Skeletal muscle cell (primary cell): ENCODE measurements around the gene IGSF21.

ENCODE experiments used
- DNase-seq: peaks from one replicate; pipeline ENCODE4 v3.0.0-alpha.2; 2010; ENCODE audit warnings: low read depth
- H3K4me3 ChIP-seq: 2 replicates; pipeline ENCODE4 v1.5.1; 2011; ENCODE audit warnings: low read depth, mild to moderate bottlenecking, control low read depth, low read length, moderate library complexity

The IGSF21 gene

DNA sequence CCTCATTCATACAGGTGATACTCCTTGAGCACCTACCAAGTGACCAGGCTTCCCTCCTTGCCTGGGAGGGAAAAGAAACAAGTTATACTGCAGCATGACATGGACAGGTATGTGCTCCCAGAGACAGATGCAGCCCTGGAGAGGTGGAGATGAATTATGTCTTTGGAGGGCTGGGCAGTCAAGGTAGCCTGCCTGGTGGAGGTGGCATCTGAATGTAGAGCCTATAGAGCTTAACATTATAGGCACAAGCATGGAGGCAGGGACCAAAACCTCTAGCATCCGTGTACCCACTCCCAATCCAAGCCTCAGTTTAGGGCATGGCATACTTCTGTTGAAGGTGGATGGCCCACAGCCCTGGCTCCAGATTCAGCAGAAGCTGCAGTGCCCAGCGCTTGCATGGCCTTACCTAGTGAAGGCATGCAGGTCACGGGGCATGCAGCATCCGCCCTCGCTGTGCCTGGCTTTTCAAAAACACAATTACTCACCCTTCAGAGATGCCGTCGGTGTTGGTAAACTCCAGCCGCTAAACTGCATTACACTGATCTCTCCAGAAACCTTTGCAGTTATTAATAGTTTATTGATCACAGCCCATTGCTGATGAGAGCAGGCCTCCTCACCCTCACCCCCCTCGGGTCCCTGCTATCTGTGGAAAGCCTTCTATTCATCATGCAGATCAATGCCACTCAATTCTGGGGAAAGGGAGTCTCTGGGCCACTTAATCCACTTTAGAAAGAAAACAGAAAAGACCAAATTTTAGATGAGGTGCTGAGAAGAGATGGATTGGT, 222.1 kb downstream of the IGSF21 start:
- no peak overlapping the region for H3K4me3 ChIP-seq
- DNase-seq, result no peak

DNA sequence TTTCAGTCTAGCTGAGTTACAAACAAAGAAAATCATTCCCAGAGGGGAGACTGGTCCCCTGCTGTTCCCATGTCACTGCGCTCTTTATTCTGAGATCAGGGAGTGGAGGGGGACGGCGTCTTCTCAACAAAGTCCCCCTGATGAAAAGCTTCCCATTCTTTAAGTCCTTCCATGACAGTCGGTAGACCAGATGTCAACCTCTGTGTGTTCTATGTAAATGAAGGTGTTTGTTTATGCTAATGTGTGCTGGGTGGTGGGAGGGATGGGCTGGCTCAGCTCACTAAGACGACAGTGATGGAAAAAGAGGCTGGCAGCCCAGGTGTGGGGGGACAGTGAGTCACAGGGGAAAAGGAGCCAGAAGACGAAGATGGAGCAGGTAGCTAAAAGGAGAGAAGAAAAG, 225.0 kb downstream of the IGSF21 start:
- no peak for DNase-seq
- H3K4me3 ChIP-seq, result no peak overlapping the region

DNA sequence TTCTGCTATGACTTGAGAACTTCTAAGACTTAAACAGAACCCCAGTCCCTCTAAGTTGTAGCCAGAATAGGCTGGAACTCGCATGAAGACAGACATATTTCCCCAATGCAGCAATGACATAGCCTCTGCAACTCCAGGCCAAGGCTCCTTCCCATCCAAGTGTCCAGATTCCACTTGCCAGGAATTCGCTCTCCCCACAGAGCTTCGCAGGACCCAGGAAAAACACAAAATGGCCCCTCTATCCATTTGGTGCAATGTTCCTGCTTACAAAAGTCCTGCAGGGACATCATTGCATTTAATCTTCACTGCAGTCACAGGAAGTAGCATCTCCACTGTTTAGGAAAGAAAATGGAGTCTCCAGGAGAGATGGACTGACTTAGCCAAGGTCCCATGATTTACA, 225.6 kb downstream of the IGSF21 start:
- DNase-seq, result no peak
- H3K4me3 ChIP-seq, result no peak overlapping the region

DNA sequence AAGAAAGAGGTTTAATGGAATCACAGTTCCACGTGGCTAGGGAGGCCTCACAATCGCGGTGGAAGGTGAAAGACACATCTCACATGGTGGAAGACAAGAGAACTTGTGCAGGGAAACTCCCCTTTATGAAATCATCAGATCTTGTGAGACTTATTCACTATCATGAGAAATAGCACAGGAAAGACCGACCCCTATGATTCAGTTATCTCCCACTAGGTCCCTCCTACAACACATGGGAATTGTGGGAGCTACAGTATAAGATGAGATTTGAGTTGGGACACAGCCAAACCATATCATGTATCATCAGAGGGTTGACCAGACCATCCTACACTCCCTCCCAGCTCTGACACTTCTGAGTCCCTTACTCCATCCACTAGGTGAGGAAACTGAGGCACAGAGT, 229.2 kb downstream of the IGSF21 start:
- H3K4me3 ChIP-seq, result no peak overlapping the region
- no peak for DNase-seq

DNA sequence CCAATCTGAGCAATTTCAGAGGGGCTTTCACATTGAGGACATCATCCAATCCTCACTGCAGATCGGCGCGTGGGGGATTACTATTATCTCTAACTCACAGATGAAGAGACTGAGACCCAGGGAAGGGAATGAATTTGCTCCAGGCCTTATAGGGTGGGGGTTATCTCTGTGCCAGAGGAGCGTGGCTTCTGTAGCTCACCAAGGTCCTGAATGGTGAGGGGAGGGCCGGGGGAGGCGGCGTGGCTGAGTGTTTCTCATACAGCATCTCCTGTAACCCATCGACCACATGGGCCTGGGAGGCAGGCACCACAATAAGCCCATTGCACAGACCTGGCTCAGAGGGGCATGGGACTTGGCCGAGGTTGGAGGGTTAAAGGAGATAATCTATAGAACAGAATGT, 230.2 kb downstream of the IGSF21 start:
- DNase-seq, result no peak
- H3K4me3 ChIP-seq, result no peak overlapping the region

DNA sequence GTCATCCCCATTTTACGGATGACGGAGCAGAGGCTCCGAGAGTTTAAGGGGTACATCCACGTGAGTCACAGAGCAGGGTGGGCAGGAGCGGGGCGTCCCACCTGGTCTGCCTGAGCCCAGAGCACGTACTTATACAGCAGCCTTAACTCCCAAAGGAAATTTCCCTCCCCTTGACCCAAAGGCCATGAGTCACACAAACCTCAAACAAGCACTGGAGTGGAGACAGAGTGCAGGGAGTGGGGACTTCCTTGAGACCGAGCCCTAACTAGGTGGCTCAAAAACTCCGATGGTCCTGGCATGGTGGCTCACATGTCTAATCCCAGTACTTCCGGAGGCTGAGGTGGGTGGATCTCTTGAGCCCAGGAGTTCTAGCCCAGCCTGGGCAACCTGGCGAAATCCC, 231.6 kb downstream of the IGSF21 start:
- H3K4me3 ChIP-seq, result no peak overlapping the region
- no peak for DNase-seq

DNA sequence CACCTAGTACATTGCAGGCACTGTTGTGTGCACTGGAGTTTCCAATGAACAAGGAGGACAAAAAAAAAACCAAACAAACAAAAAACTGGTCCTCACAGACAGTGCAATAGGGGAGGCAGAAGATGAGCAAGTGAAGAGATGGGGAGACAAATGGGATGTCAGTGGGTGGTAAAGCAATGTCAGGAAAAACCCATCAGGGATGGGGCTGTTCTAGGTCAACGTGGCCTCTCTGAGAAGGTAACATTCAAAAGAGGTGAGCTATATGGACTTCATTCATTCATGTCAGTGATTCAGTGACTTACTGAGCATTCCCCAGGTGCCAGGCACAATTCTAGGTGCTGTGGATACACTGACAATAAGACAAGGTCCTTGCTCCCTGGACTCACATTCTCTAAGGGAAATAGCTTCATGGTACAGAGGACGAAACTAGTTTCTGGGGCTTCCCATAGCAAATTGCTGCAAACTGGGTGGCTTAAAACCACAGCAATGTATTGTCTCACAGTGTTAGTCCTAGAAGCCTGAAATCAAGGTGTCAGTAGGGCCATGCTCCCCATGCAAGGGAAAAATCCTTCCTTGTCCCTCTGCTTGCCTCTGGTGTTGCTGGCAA, 232.7 kb downstream of the IGSF21 start:
- no peak overlapping the region for H3K4me3 ChIP-seq
- no peak for DNase-seq

DNA sequence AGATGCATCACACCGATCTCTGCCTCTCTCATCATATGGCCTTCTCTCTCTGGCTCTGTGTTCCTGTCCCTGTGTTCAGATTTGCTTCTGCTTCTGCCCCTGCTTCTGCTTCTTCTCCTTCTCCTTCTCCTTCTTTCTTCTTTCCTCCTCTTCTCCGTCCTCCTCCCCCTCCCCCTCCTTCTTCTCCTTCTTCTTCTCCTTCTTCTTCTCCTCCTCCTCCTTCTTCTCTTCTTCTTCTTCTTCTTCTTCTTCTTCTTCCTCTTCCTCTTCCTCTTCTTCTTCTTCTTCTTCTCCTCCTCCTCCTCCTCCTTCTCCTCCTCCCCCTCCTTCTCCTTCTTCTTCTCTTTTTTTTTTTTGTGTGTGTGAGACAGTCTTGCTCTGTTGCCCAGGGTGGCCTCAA, 233.2 kb downstream of the IGSF21 start:
- no peak overlapping the region for H3K4me3 ChIP-seq
- no peak for DNase-seq

DNA sequence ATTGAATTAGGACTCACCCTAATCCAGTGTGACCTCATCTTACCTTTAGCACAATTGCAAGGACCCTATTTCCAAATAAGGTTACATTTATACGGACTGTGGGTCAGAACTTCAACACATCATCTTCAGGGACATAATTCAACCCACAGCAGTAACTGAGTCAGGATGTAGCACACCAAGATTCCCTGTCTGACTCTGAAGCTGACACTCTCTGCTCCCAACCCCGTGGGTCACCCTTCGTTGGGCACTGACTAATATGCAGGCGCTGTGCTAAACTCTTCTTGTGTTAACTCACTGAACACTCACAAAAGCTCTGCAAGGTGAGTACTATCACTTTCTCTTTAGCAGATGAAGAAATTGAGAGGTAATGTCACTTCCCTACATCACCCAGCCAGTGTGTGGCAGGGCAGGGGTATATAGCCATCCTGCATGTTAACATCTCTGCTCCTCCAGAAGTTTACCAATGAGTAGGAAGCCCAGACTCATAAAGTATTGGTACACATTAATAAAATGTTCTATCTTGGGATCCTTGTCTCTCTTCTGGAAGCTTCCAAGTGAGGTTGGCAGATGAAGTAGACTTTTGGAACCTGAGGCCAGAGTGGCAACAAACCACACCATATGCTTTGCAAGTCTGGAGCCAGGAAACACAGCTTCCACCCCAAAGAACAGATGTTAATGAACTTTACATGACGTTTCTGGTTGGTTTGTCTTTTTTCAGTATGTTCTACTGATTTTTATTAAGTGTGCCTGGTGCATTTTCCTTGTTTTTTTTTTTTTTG, 233.9 kb downstream of the IGSF21 start:
- H3K4me3 ChIP-seq, result no peak overlapping the region

DNA sequence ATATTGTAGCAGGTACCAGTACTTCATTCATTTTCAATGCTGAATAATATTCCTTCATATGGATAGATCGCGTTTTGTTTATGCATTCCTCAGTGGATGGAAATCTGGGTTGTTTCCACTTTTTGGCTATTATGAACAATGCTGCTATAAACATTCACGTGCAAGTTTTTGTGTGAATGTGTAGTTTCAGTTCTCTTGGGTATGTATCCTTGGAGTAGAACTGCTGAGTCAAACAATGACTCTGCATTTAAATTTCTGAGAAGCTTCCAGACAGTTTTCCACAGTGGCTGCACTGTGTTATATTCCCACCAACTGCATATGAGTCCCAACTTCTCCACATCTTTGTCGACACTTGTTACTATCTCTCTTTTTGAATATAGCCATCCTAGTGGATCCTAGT, 235.1 kb downstream of the IGSF21 start:
- DNase-seq, result no peak
- H3K4me3 ChIP-seq, result no peak overlapping the region

More for the DNA sequence above, 233.9 kb downstream of the IGSF21 start:
- DNase-seq, result no peak

DNA sequence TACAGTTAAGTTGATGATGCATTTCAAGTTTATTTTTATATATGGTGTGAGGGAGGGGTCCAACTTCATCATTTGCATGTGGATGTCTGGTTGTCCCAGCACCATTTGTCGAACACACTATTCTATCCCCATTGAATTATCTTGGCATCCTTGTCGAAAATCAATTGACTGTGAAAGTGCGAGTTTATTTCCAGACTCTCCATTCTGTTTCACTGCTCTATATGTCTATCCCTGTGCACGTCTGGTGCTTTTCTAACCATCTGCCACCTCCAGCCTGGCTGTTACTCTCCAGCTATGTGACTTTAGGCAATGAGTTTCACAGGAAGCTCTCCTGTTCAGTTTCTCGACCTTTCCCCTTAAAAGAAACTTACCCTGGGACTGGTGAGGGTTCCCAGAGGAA, 236.0 kb downstream of the IGSF21 start:
- no peak overlapping the region for H3K4me3 ChIP-seq
- DNase-seq, result no peak

DNA sequence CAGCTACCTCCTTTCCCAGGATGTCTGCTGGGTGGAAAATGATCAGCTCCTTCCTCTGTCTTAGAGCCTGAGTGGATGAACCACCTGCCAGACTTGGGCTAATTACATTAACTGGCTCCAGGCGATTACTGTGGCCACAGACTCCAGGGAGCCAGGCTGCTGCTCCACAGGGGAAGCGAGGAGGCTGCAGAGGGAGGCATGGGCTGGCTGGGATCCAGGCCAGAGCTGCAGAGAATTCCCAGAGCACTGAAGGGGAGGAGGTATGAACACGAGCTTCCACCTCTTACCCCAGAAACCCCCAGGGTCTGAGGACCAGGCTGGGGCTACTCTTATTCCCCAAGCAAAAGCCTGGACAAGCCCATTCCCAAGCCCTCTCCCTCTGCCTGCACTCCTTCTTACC, 237.2 kb downstream of the IGSF21 start:
- no peak overlapping the region for H3K4me3 ChIP-seq
- DNase-seq, result no peak

DNA sequence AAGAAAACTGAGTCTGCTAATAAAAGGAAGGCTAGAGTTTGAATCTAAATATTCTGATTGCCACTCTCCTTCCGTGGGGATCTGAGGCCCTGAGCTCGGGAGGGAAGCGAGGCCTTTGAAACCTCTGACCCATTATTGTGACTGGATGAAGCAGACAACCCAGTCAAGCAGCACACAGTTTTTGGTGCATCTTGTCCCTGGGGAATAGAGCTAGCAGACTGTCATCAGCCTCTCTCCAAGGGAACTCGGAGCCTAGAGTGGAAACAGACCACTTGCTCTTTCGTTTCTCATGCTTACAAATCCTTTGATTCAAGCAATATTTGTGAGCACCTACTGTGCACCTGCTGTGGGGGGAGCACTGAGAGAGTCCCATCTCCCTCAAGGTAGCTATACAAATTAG, 240.0 kb downstream of the IGSF21 start:
- no peak overlapping the region for H3K4me3 ChIP-seq
- DNase-seq, result no peak

DNA sequence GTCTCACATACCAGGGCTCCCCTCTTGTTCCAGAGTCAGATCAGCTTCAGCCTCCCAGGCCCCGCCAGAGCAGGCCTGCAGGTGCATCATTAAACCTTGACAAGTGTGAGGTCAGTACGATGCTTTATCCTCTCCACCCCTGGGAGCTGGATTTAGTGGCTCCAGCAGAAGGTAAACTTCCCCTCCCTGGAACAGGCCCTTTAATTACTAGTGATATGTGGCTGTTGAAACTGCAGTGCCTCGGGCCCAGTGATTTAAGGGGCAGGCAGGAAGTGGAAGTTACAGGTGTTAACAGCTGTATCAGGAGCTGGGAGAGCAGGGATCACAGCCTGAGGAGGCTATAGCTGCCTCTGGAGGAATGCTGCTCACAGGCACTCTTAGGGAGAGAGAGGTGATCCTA, 240.8 kb downstream of the IGSF21 start:
- H3K4me3 ChIP-seq, result no peak overlapping the region
- no peak for DNase-seq

DNA sequence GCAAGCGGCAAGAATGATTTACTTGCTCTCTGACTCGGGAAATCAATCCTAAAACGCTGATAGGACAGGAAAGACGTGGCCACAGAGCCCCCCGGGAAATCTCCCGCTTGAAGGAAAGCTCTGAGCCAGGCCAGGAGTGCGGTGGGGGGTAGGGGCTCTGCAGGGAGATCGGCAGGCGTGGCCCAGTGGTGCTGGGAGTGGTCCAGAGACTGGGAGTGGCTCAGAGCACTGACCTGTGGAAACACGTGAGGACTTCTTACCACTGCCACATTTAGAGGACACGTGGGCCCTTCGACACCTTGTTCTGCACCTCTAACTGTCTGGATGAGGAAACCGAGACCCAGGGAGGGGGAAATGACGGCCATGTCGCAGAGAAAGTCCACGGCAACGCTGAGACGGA, 243.1 kb downstream of the IGSF21 start:
- no peak for DNase-seq
- H3K4me3 ChIP-seq, result no peak overlapping the region

DNA sequence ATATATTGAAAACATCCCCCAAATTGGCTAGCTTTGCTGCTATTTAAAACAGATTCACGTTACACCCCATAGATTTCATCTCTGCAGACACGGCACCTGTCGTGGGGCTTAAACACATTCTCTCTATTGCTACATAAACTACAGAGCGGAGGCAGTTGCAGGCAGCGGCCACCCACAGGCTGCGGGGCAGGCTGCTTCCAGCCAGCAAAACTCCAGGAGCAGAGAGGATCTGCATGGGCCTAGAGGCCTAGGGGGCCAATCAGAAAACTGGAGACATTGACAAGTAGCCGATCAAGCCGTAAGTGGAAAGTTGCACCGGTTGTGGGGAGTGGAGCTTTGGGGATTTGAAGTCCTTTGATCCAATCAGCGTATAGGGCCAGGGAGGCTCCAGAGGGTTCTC, 244.1 kb downstream of the IGSF21 start:
- H3K4me3 ChIP-seq, result no peak overlapping the region

DNA sequence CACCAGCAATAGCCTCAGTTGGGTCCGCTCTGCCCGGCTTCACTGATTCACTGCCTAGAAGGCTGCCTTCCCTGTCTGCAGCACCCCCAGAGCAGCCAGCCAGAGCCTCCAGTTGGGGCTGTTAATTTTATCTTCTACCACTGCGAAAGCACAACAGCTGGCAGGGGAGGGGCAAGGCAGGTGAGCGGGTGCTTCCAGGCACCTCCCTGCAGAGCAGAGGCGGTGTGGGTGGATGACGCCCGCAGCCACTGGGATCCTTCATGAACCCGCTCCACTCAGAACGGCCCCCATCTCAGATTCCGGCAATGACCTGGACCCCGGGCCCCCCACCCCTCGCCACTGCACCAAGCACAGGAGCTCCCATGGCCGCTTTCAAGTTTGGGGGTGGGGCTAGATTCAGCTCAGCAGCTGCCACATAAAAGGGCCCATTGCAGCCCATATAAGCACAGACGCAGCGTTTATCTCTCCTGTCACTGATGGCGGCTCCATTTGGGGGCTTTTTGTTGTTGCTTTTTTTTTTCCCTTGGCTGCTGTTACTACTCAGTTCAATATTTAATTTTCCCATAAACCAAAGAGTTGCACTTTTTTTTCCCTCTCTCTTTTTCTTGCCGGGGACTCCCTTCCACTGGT, 245.2 kb downstream of the IGSF21 start:
- H3K4me3 ChIP-seq, result no peak overlapping the region
- DNase-seq, result no peak

More for the DNA sequence above, 244.1 kb downstream of the IGSF21 start:
- no peak for DNase-seq

DNA sequence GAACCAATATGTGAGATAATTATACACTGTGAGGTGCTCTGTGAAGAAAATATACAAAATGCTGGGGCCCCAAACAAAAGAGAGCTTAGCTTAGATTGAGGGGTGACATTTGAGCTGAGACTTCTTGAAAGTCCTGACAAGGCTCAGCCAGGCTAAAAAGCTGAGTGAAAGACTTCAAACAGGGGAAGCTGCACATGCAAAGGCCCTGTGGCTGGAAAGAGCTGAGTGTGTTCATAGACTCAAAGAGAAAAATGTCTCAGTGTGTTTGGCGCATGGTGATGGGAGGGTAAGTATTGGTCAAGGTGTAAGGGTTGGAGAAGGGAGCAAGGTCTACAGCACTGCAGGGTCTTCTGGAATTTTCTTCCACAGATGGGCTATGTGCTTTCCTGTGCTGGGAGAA, 245.9 kb downstream of the IGSF21 start:
- no peak for DNase-seq
- H3K4me3 ChIP-seq, result no peak overlapping the region

DNA sequence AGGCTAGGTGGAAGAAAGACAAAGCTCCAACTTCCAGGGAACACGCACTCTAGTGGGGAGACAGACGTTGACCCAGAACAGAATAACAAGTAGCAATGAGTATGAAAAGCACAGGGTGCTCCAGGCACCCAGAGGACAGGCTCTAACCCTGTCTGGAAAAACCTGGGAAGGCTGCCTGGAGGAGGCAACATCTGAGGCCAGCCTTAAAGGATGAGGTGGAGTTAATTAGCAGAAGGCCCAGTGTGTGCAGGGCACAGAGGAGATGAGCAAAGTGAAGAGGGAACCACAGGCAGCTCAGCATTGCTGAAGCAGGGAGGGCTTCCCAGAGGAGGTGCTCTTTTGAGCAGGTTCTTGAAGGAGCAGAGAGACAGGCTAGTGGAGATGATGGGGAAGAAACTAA, 246.4 kb downstream of the IGSF21 start:
- no peak overlapping the region for H3K4me3 ChIP-seq
- DNase-seq, result no peak

DNA sequence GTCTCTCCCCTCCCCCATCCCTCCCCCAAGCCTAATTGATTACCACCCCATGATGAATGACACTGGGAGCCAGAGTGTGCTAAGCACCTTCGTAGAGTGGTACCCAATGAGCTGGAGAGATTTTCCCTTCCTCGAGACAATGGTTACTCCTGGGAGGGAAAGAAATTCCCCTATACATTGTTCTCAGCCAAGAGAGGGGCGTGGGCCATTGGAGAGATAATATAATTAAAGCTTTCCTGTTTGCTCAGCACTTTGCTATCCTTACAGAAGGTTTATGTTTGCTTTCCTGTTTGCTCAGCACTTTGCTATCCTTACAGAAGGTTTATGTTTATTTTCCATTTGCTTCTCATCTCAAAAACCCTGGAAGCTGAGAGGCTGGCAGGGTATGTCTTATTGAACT, 247.0 kb downstream of the IGSF21 start:
- H3K4me3 ChIP-seq, result no peak overlapping the region
- no peak for DNase-seq
